NCI-H2227 (cell line): Measurements from ENCODE around the gene TBCD.

ENCODE experiments used
- DNase-seq: peaks from one replicate; lab custom pipeline; 2025; ENCODE audit not compliant: unreplicated experiment; lab: John Stamatoyannopoulos, UW

Gene TBCD

DNA sequence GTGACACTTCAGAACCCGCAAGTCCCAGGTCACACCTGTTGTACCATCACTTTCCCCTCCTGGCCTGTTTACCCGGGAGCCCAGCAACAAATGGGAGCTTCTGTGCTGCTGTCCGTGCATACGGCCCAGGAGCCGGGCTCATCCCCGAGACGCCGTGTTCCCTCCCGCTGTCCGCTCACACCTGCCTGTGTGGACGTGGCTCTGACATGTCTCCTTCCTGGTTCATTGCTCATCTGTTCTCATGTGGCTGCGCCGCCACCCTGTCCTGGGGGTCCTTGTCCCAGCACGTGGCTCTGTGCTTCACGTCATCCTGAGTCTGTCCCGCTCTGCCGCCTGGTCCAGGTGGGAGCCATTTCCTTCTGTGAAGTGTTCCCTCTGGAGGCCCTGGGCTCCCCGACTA is 37.9 kb downstream of the TBCD start:
- no peak for DNase-seq

GRCh38 chr17:82790391-82790790 is 38.5 kb downstream of the TBCD start:
- no peak for DNase-seq

- DNase-seq: no peak
Measured at GRCh38 chr17:82791532-82791931, 39.7 kb downstream of the TBCD start.

GRCh38 chr17:82793974-82794630 is 42.2 kb downstream of the TBCD start:
- peak; percentile 84 for DNase-seq

- DNase-seq: no peak
Measured at GRCh38 chr17:82794781-82795482, 43.1 kb downstream of the TBCD start.

DNA sequence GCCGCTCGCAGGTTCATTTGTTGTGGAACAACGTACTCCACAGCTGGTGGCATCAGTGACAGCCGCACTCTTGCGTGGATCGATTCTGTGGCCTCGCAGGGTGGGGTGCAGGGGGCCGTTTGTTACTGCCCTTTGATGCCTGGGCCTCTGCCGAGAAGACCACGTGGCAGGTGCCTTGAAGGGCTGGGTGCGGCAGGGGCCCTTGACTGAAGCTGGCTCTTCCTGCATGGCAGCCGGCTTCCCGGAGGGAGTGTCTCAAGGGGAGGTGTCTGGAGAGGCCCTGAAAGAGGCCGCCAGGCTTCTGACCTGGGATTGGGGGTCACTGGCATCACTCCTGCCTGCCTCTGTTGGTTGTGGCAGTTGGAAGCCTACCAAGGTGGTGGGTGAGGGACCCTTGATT is 43.8 kb downstream of the TBCD start:
- no peak for DNase-seq

DNA sequence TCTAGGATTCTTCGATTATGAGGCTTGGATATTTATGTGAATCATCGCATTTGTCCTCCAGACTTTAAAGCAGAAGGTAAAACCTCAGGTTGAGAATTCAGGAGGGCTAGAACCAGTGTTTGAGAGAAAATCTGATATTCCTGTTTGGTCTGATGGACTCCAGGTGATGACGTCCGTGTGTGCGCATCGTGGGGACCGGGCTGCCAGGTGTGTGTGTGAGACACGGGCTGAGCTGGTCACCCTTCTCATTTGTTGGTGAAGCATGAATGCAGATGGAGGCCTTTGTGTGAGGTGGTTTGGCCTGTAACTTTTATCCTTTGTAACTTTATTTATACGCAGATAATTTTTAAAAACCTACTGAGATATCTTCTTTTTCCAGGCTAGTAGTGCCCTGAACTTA is 45.2 kb downstream of the TBCD start:
- DNase-seq: no peak

DNA sequence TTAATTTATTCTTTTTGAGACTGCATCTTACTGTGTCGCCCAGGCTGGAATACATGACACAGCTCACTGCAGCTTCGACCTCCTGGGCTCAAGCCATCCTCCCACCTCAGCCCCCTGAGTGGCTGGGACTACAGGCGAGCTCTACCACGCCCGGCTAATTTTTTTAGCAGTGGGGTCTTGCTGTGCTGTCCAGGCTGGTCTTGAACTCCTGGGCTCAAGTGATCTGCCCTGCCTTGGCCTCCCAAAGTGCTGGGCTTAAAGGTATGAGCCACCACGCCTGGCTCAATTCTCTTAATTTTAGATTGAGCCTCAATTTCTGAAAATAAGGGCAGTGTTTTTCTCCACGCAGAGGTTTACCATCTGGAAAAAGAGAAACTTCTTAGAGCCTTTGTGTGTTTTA is 46.9 kb downstream of the TBCD start:
- no peak for DNase-seq

DNA sequence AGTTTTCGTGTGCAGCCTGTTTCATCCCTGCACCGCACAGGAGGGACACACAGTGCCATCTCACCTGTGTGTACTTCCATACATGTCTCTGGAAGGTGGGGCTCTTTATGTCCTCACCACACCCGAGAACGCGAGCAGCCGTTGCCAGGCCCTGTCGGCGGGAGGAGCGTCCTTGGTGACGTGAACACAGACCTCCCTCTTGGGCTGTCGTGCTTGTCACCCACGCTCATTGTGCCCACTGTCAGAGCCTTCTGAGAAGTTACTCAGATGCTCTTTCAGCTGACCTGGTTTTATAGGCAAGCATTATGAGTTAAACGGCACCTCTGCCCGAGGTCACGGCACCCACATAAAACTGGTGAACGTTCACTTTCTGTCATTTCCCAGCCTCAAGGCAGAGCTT is 47.7 kb downstream of the TBCD start:
- DNase-seq: no peak

DNA sequence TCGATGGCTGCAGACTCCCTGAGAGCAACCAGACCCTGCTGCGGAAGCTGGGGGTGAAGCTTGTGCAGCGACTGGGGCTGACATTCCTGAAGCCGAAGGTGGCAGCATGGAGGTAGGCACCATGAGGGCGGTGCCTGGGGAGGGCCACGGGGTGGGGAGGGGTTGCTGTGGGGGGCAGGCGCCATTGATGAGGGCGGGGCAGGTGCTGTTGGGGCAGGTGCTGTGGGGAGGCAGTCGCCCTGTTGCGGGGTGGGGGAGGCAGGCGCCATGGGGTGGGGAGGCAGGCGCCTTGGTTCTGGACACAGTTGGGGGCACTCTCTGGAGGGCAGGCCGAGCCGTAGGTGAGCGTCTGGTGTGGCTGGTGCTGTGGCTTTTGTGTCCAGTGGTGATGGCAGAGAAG is 49.0 kb downstream of the TBCD start:
- DNase-seq: no peak

- no peak for DNase-seq
Measured at GRCh38 chr17:82801377-82801970, 49.6 kb downstream of the TBCD start.

DNA sequence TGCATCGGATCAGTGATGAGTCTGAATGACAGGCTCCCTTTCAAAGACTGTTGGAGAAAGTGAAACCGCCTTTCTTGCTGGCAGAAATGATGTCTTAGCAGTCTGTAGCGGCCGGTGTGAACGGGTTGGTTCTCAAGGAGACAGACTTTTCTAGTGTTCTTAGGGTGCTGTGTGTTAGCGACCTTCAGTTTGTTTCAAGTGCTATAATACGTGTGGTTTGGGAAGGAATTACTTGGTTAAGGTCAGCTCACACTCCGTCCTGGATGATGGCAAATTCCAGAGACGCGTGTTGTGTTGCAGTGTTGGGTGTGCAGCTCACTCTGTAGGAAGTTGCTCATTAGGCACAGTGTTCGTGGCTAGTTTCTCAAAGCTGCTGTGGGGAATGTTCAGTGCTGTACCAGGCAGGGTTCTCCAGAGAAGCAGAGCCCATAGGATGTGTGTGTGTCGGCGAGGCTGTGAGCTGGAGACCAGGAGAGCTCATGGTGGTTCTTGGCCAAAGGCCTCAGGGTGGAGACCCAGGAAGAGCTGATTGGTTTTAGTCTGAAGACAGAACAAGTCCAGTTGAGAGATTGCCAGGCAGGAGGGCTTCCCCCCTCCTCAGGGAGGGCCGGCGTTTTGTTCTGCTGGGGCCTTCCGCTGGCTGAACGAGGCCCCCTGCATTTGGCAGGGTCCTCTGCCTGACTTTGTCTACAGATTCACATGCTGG is 50.4 kb downstream of the TBCD start:
- DNase-seq: no peak

- DNase-seq: no peak
Measured at GRCh38 chr17:82803185-82803584, 51.3 kb downstream of the TBCD start.

DNA sequence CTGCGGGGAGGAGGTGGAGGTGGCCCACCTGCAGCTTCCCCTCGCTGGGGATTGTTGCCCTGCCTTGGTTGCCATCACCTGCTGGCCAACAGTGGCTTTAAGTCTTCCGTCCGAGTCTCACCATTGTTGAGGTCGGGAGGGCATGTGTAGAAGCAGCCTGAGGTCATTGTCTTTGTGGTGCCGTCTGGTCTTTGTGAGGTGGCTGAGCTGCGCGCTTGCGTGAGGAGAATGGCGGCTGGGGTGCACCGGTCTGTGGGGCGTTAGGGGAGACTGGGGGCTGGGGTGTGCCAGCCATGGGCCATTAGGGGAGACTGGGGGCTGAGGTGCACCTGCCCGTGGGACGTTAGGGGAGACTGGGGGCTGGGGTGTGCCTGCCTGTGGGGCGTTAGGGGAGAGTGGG is 51.7 kb downstream of the TBCD start:
- DNase-seq: no peak

GRCh38 chr17:82804442-82805191 is 52.8 kb downstream of the TBCD start:
- no peak for DNase-seq

DNA sequence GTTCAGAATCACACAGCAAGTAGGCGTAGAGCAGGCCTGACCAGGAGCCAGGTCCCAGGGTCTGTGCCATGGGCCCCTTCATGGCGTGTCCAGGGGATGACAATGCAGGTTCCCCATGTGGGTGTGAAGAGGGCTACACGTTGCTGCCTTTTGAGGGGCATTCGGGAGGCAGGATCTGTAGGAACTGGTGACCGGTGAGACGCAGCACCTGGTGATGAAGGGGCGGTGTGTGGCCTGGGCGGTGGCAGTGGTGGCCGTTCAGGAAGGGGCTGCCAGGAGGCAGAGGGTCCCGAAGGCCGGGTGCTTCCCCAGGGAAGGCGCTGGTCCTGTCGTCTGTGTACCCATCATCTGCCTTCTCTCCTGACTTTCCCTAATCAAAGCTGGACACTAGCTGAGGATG is 53.4 kb downstream of the TBCD start:
- no peak for DNase-seq

DNA sequence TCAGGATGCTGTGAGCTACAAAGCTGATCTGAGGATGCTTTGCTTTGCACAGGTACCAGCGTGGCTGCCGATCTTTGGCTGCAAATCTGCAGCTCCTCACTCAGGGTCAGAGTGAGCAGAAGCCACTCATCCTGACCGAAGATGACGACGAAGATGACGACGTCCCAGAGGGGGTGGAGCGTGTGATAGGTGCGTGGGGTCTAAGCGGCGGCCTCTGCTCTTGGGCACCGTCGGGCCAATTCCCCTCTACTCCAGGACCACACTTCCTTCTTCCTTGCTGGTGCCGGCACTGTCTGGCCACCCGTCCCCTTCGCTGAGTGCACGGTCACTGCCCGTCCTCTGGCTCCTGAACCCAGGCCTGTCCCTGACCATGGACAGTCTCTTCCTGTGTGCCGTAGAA is 54.0 kb downstream of the TBCD start:
- no peak for DNase-seq

GRCh38 chr17:82806645-82807044 is 54.8 kb downstream of the TBCD start:
- no peak for DNase-seq

DNA sequence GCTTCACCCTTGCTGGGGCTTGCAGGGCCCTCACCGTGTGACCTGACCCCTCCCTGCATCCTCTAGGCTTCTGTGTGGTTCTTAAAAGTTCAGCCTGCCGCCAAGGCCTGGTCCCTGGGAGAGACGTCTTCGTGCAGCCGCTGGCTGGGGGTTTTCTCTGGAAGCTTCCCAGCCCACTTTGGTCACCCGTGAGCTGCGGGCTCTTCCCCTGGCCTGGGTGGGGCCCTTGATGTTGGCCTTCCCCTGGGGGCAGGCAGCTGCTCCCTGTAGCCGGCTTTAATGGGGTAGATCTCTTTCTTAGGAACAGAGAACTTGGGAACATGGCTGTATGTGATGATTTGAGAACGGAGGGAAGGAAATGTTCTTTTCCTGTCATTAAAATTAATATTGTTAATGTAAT is 55.2 kb downstream of the TBCD start:
- no peak for DNase-seq

- no peak for DNase-seq
Measured at GRCh38 chr17:82807562-82807961, 55.7 kb downstream of the TBCD start.

GRCh38 chr17:82808006-82808405 is 56.1 kb downstream of the TBCD start:
- DNase-seq: no peak
